ENCODE results near the gene E2F2.
A peak's percentile ranks its signal among the peaks of the same experiment; 100 is the strongest.

E2F2 gene

DNA sequence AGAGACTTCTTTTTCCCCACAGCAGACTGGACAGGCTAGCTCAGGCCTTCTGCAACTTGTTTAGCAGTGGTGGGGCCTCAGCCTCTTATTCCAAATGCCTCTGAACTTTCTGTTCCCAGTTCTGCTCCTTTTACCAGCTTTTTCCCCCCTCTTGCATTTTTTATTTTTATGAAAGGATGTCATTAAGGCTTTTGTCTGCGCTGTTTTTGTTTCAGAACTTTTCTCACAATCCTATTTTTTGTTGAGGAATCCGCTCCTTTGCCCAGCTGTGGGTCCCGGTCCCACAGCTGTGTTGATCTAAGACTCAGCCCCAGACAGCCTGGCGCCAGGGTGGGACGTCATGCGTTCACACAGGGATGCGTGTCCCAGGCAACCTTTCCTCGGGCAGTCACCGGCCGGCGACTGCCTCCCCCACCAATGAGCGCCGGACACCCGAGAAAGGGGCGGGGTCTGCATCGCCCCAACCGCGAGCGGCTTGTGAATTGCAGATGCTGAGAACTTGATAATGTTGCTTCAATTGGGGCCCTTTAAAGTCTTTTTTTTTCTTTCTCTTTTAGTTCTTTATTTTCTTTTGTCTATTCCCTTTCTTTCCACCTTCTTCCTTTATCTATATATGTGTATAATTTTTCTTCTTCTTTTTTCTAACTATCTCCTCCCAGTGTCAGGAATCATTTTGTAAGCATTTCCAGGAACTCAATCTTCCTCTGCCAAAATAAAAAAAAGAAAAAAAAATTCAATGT is 31.3 kb upstream of the E2F2 start:
- DNase-seq: peak; percentile 70

DNA sequence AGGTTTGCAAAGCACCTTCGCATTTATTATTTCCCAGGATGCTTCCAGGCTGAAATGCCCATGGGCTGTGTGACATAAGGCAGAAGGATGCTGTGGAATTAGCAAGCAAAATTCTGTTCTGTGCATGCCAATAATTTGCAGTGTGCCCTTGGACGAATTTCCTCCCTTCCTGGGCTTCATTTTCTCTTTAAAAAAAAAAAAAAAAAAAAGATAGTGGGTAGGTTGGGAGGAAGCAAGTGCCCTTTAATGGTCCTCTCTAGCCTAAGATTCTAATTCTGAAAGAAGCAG is 30.7 kb upstream of the E2F2 start:
- DNase-seq: no peak

- no peak for DNase-seq
These were observed 30.2 kb upstream of the E2F2 start for GRCh38 chr1:23561076-23561812.

GRCh38 chr1:23559985-23560741 is 29.1 kb upstream of the E2F2 start:
- no peak for DNase-seq

- peak; percentile 71 for DNase-seq
These were observed 28.3 kb upstream of the E2F2 start, which contains the start of gene ID3 for GRCh38 chr1:23559136-23559984. ID3 (minus strand) TSS chr1:23559501; CDS start chr1:23559426, 75 bp downstream.

GRCh38 chr1:23558872-23559135 is 27.8 kb upstream of the E2F2 start:
- DNase-seq: no peak

- DNase-seq: peak; percentile 6
These were observed 27.3 kb upstream of the E2F2 start for GRCh38 chr1:23558140-23558871.

GRCh38 chr1:23557471-23558124 is 26.6 kb upstream of the E2F2 start:
- DNase-seq: no peak

GRCh38 chr1:23556635-23557470 is 25.8 kb upstream of the E2F2 start:
- DNase-seq: no peak

GRCh38 chr1:23555986-23556634 is 25.1 kb upstream of the E2F2 start:
- DNase-seq: no peak

- DNase-seq: no peak
These were observed 24.4 kb upstream of the E2F2 start for GRCh38 chr1:23555270-23555985.

- DNase-seq: peak; percentile 77
These were observed 23.6 kb upstream of the E2F2 start for GRCh38 chr1:23554481-23555269.

GRCh38 chr1:23554127-23554480 is 23.1 kb upstream of the E2F2 start:
- no peak for DNase-seq

GRCh38 chr1:23553231-23554126 is 22.4 kb upstream of the E2F2 start:
- DNase-seq: no peak

DNA sequence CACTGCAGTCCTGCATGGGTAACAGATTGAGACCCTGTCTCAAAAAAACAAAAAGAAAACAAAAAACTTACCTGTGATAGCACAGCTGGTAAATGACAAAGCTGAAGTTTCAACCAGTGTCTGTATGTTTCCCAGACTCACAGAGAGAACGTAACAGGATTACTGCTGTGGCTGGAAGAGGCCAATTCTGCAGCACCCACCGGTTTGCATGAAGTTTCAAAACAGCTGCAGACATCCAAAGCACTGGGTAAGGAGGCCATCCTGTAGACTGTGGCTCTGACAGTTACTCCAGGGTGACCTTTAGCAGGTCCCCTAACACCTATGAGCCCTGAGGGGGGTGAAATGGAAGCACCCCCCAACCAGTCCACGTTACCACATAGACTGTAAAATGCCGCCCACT is 20.8 kb upstream of the E2F2 start:
- DNase-seq: no peak

DNA sequence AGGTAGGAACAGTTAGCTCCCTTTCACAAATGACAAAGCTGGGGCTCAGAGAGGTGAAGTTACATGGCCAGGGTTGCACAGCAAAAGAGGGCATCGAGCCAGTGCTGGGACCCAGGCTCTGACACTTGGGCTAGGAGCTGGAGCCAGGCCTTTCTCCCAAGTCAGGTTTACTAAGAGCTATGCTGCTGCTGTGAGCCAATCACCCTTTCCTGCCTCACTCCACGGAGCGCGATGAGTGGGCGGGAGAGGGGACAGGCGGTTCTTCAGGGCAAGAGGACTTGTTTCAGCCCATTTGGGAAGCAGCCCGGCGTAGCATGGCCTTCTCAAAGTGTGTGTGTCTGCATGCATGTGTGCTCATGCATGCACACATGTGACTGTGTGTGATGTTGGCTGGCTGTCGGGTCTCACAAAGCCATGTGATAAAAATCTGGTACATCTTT is 17.7 kb upstream of the E2F2 start:
- DNase-seq: no peak

- no peak for DNase-seq
These were observed 16.0 kb upstream of the E2F2 start for GRCh38 chr1:23546897-23547584.
